Measurements from ENCODE around the gene NAV3.

NAV3 gene

DNA sequence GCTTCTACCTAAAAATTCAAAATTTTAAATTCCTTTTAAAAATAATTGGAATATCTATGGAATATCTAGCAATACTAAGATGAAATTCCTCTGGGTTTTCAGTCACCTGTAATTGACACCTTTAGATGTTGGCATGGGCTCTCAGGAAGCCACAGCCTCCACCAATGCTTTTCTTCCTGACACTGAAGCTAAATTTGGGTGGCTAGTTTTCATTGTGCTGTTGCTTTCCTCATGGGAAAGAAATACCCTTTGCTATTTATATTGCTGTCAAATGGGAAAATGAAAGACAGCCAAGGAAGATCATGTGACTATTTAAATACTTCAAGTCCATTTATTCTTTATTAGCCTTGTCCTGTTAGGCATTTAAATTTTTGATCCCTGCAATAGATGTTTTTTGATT, 313.0 kb downstream of the NAV3 start:
- no peak for DNase-seq

DNA sequence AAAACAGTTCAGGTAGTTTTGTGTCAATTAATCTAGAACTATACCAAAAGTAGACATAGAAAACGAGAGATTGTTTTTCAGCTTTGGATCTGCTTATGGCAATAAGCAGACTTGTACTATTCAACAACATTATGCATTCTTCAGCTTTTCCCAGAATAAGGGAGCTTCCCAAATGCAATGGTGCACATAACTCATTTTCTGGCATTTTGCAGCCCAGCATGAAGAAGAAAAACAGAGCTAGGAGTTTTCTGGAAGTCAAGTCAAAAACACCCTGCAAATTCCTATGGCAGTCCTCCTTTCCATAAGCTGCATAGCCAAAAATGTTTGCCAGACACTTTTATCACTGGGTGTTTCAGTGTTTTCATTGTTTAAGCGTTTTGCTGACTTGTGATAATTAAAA, 314.7 kb downstream of the NAV3 start:
- DNase-seq = no peak

DNA sequence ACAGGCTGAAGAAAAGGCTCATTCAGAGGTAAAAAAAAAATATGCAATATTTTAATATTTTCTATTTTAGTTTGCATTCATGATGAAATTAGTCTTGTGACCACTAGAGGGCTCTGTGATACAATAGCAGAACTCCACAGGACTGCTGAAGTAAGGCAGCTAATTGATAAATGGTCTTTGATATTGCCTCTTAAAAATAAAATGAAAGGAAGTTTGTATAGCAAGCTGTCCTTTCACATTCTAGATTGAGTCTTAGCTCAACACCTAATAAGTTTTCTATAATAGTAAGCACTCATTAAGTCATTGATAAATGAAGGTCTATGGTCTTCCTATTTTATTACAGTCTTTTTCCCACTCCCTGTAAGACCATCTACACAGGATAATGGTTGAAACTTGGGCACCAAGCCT, 315.7 kb downstream of the NAV3 start:
- no peak for DNase-seq

DNA sequence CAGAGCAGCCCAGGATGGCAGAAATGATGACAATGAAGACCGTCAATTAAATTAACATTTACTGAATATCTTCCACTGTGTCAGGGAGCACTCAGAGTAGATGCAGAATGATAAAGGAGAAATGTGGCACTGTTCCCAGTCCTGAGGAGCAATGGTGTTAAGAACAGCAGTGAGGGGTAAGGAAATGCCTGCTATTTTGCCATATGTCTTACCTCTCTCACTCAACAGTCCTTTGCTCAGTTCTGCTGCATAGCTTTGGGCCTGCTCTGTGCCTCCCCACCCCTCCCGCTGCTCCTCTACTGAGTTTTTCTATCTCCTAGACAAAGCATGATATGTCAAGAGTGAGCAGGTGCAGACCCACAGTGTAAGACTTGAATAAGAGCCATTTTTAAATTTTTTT, 318.8 kb downstream of the NAV3 start:
- DNase-seq = no peak

DNA sequence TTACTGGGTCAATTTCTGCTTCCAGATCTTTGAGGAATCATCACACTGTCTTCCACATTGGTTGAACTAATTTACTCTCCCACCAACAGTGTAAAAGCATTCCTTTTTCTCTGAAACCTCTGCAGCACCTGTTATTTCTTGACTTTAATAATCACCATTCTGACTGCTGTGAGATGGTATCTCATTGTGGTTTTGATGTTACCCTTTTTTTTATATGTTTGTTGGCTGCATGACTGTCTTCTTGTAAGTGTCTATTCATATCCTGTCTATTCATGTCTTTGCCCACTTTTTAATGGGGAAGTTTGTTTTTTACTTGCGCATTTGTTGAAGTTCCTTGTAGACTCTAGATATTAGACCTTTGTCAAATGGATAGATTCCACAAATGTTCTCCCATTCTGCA, 324.9 kb downstream of the NAV3 start:
- DNase-seq = no peak

DNA sequence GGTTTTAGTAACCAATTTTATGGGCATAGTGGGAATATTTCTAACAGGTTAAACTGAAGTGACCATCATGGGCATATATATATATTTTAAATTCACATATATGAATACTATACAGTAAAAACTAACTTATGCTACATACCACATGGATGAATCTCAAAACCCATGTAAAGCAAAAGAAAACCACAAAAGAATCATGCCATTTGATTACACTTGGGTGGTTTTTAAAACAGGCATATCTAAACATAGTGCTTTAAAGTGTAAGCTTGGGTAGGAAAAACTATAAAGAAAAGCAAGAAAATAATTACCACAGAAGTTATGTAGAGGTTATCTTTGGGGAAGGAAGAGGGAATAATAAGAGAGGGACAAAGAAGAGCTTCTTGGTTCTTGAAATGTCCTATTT, 326.1 kb downstream of the NAV3 start:
- DNase-seq = no peak

DNA sequence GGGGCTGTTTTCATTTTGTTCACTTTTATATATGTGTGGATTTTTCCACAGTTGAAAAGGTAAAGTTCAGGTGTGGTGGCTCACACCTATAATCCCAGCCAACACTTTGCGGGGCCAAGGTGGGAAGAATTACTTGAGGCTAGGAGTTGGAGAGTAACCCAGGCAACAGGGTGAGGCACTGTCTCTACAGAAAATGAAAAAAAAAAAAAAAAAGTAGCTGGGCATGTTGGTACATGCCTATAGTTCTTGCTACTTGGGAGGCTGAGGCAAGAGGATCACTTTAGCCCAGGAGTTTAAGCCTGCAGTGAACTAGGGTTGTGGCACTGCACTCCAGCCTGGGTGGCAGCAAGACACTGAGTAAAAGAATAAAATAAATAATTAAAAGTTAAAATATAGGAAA, 326.5 kb downstream of the NAV3 start:
- no peak for DNase-seq

DNA sequence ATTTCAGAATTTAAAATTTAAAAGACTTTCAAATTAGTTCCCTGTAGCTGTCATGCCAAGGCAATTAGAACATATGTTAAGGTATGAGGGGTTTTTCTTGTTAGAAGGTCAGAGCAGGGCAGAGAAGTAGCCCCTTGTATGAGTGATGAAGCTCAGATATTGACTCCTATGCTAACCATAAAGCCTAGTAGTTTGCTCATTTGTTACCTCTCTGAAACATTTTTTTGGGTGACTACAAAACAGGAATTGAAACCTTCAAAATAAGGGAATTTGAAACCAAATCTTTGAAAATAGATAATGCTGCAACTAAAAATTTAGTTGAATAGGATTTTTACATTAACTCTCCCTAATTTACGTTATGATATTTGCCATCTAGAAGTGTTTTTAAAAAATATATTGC, 333.5 kb downstream of the NAV3 start:
- DNase-seq = no peak

DNA sequence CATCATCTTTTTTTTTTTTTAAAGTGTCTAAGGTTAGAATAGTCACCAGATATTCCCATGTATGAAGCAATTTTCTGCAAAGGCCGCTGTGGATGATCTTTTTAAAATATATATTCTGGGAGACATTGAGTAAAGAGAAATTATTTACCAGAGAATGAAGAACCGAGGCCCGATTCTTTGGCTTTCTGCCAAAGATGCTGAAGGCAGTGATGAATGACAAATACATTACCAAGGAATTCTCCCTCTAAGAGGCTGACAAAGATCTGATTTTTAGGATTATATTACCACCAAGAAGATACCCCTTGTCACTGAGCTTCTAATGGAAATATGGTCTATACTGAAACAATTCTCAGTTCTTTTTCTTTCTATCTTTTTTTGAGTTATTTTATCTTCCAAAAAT, 336.8 kb downstream of the NAV3 start:
- no peak for DNase-seq

DNA sequence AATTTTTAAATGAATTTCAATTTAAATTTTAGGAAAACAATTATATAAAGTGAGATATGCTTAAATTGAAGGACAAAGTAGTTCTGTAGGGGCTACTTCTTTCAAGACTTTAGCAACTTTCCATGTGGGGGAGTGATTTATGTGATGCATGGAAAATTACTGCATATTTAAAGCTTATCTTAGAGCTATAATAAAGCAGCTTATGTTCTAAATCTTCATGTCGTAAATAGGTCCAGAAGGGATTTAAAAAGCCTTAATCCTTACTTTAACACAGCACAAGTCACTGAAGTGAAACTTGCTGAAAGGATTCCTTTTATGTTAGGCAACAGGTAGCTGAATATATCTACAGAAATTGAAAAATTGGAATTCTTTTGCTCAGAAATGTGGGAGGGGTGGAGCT, 340.4 kb downstream of the NAV3 start:
- no peak for DNase-seq

DNA sequence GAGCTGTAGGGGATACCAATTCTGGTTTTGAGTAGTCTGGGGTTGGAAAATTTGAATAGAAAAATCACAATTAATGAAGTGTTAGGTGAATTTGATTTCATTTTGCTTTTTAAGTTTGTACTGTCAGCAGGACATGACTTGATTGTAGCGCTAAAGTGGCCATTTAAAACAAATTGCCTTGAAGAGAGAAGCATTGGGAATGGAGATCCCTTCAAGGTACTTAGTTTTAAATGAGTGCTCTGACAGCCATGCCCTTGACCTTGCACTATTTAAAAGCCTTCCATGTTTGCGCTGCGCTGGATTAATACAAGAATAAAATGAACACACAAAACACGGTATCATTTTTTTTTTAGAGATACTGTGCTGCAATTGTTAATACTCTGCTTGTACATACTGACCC, 345.9 kb downstream of the NAV3 start:
- no peak for DNase-seq

DNA sequence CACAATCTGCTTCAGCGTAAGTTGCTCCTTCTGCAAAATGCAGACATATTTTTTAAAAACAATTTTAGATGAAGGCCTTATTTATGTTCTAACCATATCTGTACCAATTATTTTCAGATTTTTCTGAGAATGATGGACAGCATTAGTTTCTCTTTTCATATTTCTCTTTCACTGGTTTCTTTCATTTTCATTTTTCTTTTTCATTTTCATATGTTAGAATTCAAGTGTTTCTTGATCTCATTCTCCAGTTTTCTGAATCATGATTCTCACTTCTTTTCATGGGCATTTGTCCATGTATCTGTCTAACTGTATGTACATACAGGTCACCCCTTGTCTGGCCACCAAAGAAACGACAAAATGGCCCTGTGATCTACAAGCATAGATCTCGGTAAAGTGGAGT, 346.6 kb downstream of the NAV3 start:
- no peak for DNase-seq

DNA sequence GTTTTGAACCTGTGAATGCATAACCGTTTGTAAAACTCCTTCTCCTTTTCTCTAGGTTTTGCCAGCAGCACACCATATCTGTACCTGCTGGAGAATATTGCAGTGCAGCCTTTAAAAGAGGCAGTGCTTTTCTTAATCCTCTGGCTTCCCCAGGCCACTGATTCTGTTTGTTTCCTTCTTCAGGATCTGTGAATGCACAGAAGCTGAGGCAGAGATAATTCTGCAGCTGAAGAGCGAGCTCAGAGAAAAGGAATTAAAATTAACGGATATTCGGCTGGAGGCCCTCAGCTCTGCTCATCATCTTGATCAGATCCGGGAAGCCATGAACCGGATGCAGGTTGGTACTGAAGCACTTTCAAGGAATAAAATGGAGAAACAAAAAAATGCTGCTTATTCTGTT, 348.7 kb downstream of the NAV3 start:
- no peak for DNase-seq

DNA sequence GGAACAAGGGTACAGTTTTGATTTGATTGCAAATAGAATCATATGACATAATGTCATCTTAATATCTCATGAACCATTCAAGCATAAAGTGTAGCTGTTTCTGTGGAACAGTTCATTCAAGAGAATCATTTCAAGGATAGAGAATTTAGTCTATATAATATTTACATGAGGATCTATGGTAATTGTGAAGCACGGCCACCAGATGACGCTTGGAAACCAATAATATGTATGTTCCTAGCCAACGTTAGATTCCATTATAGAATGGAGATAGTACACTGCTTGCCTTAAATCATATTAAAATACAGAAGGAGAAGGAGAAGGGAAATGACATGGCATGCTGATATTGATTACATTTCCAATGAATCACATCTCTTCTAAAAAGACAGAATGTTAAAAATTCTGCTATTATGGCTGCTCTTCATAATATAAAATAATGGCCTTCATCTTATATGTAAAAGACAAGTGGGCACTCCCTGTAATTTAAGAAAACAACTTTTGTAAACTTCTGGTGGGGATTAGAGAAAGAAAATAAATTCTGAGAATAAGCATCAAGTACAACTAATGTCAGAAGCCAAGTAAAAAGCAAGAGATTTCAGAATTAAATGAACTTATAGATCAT, 351.0 kb downstream of the NAV3 start:
- DNase-seq = no peak

DNA sequence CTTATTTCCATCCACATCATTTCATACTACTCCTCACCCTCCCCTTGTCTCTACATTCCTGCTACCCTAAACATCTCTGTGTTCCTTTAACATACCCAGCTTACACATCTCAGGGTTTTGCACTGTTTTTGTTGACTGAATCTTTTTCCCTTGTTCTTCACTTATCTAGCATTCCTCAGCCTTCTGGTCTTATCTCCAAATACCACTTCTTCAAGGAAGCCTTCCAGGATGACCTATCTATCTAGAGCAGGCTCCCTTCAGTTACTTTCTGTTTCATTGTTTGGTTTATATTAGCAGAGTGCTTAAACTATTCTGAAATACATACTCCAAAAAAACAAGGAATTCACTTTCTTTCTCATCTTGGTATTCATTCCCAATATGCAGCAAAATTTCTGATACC, 353.1 kb downstream of the NAV3 start:
- DNase-seq = no peak

DNA sequence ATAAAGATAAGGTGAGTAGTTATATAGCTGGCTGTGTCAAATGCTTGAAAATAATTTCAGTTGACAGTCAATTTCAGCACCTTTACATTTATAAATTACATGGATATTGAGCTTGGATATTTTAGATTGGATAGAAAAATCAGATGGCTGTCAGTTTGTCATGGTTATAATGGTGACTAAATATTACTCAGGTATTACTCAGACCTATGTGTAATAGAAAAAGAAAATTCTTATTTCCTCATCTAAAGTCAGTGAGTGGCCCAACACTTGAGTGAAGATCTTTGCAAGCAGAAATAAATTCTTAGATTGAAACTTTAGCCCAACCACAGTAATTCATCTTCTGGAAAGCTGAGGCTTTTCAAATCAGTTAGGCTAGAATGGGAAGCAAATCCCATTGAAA, 354.4 kb downstream of the NAV3 start:
- DNase-seq = no peak

DNA sequence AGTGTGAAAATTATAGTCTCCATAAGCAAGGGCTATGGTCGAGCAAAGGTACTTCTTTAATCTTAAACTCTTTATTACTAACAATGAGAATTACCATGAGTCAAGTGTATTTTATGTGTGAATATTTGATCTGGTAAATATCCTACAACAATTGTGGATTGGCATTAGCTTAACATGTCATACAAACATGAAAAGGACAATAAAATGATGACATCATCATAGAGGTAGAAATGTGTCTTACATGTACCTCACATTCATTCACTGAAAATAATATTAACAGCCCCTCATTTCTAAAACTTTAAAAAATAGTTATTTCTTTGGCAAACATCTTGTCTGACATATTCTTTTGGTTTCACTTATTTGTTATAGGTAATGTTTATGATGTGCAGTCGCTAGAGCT, 355.0 kb downstream of the NAV3 start:
- DNase-seq = no peak

DNA sequence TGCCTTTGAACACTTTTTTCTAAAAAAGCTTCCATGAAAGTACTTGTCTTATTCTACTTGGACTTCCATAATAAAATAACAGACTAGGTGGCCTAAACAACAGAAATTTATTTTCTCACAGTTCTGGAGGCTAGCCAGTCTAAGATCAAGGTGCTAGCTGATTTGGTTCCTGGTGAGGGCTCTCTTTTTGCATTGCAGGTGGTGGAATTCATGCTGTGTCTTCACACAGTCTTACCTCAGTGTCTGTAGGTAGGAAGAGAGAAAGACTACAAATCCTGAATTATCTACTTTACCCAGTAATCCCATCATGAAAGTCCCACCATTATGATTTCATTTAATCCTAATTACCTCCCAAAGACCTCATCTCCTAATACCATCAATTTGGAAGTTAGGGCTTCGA, 356.0 kb downstream of the NAV3 start:
- no peak for DNase-seq

DNA sequence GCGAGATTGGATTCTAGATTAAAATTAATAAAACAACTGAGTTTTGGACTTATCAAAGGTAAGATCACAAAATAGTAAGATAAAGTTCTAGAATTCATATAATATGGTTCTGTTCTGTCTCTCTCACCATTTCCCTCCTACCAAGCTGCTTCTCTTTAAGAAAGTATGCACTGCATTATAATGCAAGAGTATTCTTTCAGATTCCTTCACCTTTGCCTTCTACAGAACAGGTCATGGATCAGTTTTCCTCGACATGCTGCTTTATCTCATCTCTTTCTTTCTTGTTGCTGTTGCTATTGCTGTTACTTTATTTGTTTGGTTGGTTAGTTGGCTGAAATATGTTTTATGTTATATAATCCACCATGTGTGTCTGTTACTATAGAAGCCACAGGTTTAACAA, 357.0 kb downstream of the NAV3 start:
- DNase-seq = no peak

DNA sequence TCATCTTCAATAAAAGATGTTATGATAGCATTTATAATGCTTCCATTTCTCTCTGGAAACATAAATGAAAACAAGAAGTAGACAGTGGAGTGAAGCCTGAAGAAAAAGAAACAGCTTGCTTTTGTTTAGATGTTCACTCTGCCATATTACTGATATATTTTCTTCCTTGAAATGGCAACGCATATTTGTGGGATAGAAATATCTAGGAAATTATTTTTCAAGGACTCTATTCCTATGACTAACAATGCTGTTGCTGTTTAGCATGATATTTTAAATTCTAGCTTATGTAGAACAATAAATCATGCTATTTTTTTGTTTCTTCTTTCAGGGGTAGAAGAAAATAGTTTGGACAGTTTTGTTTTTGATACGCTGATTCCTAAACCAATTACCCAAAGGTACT, 359.0 kb downstream of the NAV3 start:
- no peak for DNase-seq

DNA sequence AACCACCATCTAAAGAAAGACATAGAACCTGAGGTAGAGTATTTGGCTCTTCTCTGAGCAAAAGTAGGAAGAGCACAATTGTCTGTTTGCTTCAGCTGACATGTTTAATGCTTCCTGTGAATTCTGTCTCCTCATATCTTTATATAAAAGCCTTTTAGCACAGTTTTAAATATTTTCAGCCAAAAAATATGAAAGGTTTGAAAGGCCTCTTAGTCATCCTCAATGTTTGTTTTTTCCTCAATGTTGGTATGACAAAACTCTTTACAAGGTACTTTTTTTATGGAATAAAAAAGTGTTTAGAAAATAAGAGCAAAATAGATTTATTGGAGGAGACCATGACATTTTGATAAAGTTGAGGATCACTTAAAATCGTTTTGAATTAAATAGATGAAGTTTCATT, 360.9 kb downstream of the NAV3 start:
- no peak for DNase-seq

DNA sequence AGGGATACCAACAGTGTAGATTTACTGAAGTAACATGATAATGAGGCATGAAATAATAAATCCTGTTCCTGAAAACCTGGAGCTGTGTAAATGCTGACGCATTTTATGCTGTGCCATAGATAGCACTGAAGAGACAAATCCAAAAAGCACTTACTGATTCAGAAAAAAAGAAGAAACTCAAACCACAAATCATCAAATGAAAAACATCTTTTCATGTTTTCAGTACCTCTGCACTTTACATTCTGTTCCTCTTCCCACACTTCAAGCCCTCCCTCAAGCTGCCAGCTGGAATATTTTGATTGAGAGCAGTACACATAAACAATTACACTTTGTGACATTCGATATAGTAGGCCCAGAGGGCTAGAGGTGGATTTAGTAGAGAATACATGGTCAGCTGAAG, 362.3 kb downstream of the NAV3 start:
- no peak for DNase-seq

DNA sequence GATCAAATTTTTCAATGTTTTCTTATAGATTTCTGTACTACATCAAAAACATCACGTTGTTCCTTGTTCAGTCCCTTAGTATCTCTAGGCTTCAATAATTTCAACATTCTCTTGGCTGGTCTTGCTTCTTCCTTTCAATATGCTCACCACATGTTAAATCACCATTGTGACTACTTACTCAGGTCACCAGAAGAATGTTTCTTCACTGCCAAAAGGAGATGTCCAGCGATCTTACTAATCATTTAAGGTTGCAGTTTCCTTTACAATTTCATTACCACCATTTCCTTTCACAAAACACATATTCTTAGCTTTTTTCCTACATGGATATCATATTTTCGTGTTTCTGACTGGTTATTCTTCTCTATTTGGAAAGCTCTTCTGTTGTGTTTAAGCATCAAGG, 363.8 kb downstream of the NAV3 start:
- DNase-seq = no peak

DNA sequence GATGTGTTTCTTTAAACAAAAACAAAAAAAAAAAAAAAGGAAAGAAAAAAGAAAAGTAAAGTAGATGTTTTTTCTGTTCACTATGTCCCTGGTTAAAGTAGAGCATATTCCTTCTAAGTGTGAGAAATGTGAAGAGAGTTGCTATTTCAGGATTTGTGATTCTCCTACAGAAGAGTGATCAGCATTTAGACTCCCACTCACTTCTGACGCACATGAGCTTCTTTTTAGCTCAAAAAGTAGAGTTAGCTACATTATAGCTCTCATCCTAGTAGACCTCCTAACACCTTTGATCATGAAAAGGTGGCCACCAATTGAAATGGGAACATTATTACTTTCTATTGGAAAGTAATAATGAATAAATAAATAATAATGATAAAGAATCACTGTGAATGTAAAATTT, 368.2 kb downstream of the NAV3 start:
- DNase-seq = no peak

DNA sequence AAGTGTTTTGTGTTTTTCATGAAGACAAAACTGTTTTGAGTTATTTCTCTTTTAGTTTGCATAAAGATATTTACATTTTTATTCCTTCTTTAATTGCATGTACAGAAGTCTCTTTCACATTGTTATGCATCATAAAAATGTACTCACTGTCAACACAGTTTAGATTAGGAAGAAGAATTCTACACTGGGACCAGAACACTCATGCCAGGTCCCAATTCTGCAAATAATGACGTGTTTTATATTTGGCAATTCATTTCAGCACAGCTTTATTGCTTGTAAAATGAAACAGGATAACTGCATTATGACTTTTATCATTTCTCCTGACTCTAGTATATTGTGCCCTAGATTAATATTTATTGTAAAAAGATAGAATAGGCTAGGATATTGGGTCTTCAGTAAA, 369.2 kb downstream of the NAV3 start:
- no peak for DNase-seq

DNA sequence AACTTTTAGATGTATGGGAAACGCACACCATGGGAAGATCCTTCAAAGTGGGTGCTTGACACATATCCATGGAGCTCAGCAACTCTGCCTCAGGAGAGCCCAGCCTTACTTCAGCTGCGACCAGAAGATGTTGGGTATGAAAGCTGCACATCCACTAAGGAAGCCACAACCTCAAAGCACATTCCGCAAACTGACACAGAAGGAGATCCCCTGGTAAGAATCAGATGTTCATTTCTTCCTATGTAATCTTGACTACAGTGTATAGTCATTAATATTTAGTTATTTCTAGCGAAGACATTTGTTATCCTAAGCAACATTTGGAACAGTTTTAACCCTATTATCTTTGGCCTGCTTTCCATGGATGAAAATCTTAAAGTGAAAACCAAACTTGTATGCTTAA, 374.2 kb downstream of the NAV3 start:
- DNase-seq = no peak

Data from activated effector memory CD4-positive, alpha-beta T cell treated with anti-CD3 and anti-CD28 coated beads, Interleukin-2, amount 50 U/mL, for 16 hours (primary cell).